ENCODE data around the gene TAF11L9. TPM values are rescaled to one million over a fixed set of nuclear protein-coding genes. Genes with fewer than 3 reads are reported as not detected.

Gene TAF11L9
- polyA plus RNA-seq, 6 donors from 2014 or later = not detected

Other genes starting within 250 kb of the TAF11L9 start
- gene TAF11L2, start 96.2 kb downstream of the TAF11L9 start, polyA plus RNA-seq (ENCODE audit: low read depth in 6 of 6) = not detected
- gene TAF11L3, start 76.0 kb downstream of the TAF11L9 start, polyA plus RNA-seq (ENCODE audit: low read depth in 6 of 6) = not detected
- gene TAF11L4, start 72.6 kb downstream of the TAF11L9 start, polyA plus RNA-seq (ENCODE audit: low read depth in 6 of 6) = not detected
- gene TAF11L5, start 69.2 kb downstream of the TAF11L9 start, polyA plus RNA-seq (ENCODE audit: low read depth in 6 of 6) = not detected
- not detected for gene TAF11L6, start 65.7 kb downstream of the TAF11L9 start, polyA plus RNA-seq (ENCODE audit: low read depth in 6 of 6)
- gene TAF11L7, start 8.6 kb downstream of the TAF11L9 start, polyA plus RNA-seq (ENCODE audit: low read depth in 6 of 6) = not detected
- not detected for gene TAF11L8, start 3.4 kb downstream of the TAF11L9 start, polyA plus RNA-seq (ENCODE audit: low read depth in 6 of 6)
- not detected for gene TAF11L10, start 3.4 kb upstream of the TAF11L9 start, polyA plus RNA-seq (ENCODE audit: low read depth in 6 of 6)
- gene TAF11L11, start 9.8 kb upstream of the TAF11L9 start, polyA plus RNA-seq (ENCODE audit: low read depth in 6 of 6) = not detected
- gene TAF11L12, start 16.0 kb upstream of the TAF11L9 start, polyA plus RNA-seq (ENCODE audit: low read depth in 6 of 6) = not detected
- gene TAF11L13, start 37.7 kb upstream of the TAF11L9 start, polyA plus RNA-seq (ENCODE audit: low read depth in 6 of 6) = not detected
- gene TAF11L14, start 40.1 kb upstream of the TAF11L9 start, polyA plus RNA-seq (ENCODE audit: low read depth in 6 of 6) = not detected

All from naive B cell (primary cell).